ENCODE results near the gene LITAF.

LITAF gene

GRCh38 chr16:11614587-11615175 lies 28.0 kb upstream of the LITAF start:
- DNase-seq (ENCODE audit: low read depth): peak; percentile 69
- H3K4me3 ChIP-seq (ENCODE audit: low read length): no peak overlapping the region
- no peak for TF ChIP-seq CTCF (IDR thresholded peaks at IDR 0.05; ENCODE audit: insufficient read depth, low read depth, low read length, missing control alignments)

GRCh38 chr16:11613381-11614303 lies 26.9 kb upstream of the LITAF start:
- no peak for TF ChIP-seq CTCF (IDR thresholded peaks at IDR 0.05; ENCODE audit: insufficient read depth, low read depth, low read length, missing control alignments)
- peak; percentile 98 for DNase-seq (ENCODE audit: low read depth)
- H3K4me3 ChIP-seq (ENCODE audit: low read length): no peak overlapping the region

- no peak overlapping the region for H3K4me3 ChIP-seq (ENCODE audit: low read length)
- DNase-seq (ENCODE audit: low read depth): peak; percentile 57
- no peak for TF ChIP-seq CTCF (IDR thresholded peaks at IDR 0.05; ENCODE audit: insufficient read depth, low read depth, low read length, missing control alignments)
Measured at GRCh38 chr16:11612665-11613025, 25.9 kb upstream of the LITAF start.

GRCh38 chr16:11611871-11612664 lies 25.3 kb upstream of the LITAF start:
- H3K4me3 ChIP-seq (ENCODE audit: low read length): no peak overlapping the region
- TF ChIP-seq CTCF (IDR thresholded peaks at IDR 0.05; ENCODE audit: insufficient read depth, low read depth, low read length, missing control alignments): no peak
- peak; percentile 80 for DNase-seq (ENCODE audit: low read depth)

GRCh38 chr16:11610580-11610979 lies 23.9 kb upstream of the LITAF start:
- no peak overlapping the region for H3K4me3 ChIP-seq (ENCODE audit: low read length)
- peak; percentile 36 for DNase-seq (ENCODE audit: low read depth)
- no peak for TF ChIP-seq CTCF (IDR thresholded peaks at IDR 0.05; ENCODE audit: insufficient read depth, low read depth, low read length, missing control alignments)

GRCh38 chr16:11610121-11610505 lies 23.4 kb upstream of the LITAF start:
- no peak overlapping the region for H3K4me3 ChIP-seq (ENCODE audit: low read length)
- no peak for DNase-seq (ENCODE audit: low read depth)
- no peak for TF ChIP-seq CTCF (IDR thresholded peaks at IDR 0.05; ENCODE audit: insufficient read depth, low read depth, low read length, missing control alignments)
